Measurements from ENCODE around the gene EVPLL. TPM values are rescaled to one million over a fixed set of nuclear protein-coding genes. Genes with fewer than 3 reads are reported as not detected.

Gene EVPLL
- total and polyA plus RNA-seq, 9 of the 15 experiments (the other 6 are each of a cell fraction or from before 2014, with no cell fraction given) = not detected

DNA sequence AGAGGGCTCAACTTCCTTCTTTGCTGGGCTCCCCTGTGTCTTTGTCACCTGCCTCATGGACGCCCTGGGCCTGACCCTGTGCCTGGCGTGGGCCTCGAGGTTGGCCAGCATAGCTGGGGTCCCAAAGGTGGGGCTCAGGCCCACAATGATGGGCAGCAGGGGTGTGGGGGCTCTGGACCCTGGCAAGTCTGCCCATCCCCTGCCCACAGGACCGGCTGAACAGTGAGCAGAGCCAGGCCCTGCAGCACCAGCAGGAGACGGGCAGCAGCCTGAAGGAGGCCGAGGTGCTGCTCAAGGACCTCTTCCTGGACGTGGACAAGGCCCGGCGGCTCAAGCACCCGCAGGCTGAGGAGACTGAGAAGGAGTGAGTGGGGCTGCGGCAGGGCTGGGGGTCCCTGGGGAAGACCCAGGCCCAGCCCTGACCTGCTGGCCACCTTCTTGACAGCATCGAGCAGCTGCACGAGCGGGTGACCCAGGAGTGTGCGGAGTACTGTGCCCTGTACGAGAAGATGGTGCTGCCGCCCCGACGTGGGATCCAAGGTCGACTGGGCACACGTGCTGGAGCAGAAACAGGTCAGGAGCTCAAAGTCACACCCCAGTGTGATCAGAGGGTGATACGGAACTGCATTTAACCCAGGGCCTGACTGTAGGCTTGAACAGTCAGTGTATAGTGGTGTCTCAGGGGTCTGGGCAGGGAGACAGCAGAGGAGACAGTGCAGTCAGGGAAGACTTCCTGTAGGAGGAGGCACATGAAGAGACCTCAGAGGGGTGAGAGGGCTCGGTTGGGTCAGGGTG, 3.8 kb downstream of the EVPLL start:
- Histone ChIP-seq H3K4me2 (ENCODE audit: insufficient read depth, low read length) (no peak overlapping the region), H3K4me3 (no peak overlapping the region), H4K20me1 (replicated peaks; ENCODE audit: control insufficient read depth, insufficient read depth, low read length) (no peaks in the 10 kb centered on the region), H3K9me1 (ENCODE audit: control insufficient read depth, insufficient read depth, low read length) (no peaks in the 10 kb centered on the region), H3K4me1 (replicated peaks in 1 of 2; ENCODE audit: control insufficient read depth in 2 of 2, insufficient read depth in 2 of 2, low read length in 2 of 2) (peaks cover 0 to 28% of the 10 kb centered on the region in 2 experiments; a peak in 2 of 5 replicates), H3K9me3 (replicated peaks; ENCODE audit: control insufficient read depth, insufficient read depth, low read depth, low read length) (no peaks in the 10 kb centered on the region), H3K79me2 (ENCODE audit: control insufficient read depth, insufficient read depth, low read length) (no peaks in the 10 kb centered on the region), H3K27ac (ENCODE audit: extremely low read depth, low read depth, low read length) (no peak overlapping the region), H3K36me3 (ENCODE audit: control insufficient read depth, insufficient read depth, low read length) (no peaks in the 10 kb centered on the region), H3K27me3 (ENCODE audit: control insufficient read depth in 2 of 2, insufficient read depth in 2 of 2, low read length in 2 of 2) (peaks cover 0 to 20% of the 10 kb centered on the region in 2 experiments; a peak in 2 of 5 replicates), H3K9ac (ENCODE audit: insufficient read depth in 1 of 2, low read depth in 2 of 2, low read length in 2 of 2) (no peak overlapping the region), H2AFZ (ENCODE audit: low read depth, low read length) (no peak overlapping the region)
- intact Hi-C loops (cut with micrococcal nuclease) (no loop called here), in situ Hi-C loops (cut with MboI) (no loop called here)
- BruUV-seq (replicated peaks) = no TSS peak
- peak in 2 of 4 experiments; percentile 0 to 1 for DNase-seq (ENCODE audit: extremely low read depth in 1 of 4, low spot score in 3 of 4)
- FAIRE-seq = no peak
- ATAC-seq = peak; percentile 28; the same call in 1 of the 3 replicates
- peak; percentile 67 for TF ChIP-seq BCOR (IDR thresholded peaks at IDR 0.05)
- no peak for TF ChIP-seq DACH1 (IDR thresholded peaks at IDR 0.05; ENCODE audit: partially characterized antibody)
- TF ChIP-seq ZFP36 (IDR thresholded peaks at IDR 0.05; ENCODE audit: low read depth, low read length, partially characterized antibody) = peak; percentile 96
- peak; percentile 78 for TF ChIP-seq ZNF436 (CRISPR knock-in tag; IDR thresholded peaks at IDR 0.05)
- 8% methylated on average over 18 of the region's 23 CpGs for WGBS (ENCODE audit: insufficient coverage, low coverage, missing lambda C conversion rate)
- ChIA-PET POLR2A (no interaction called here), CTCF (ENCODE audit: low intra/inter-chr PET ratio) (no interaction called here)

DNA sequence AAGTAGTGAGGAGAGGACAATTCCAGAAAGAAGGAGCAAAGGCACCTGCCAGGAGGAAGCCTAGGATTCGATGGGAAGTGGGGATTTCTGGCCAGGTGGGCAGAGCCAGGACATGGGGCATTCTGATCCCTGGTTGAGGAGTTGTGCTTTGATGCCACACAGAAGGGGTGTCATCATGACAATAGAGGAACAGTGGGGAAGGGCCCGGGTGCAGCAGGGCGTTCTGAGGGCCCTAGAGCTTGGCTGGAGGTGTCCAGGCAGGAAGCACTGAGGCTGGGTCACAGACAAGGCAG, 4.3 kb downstream of the EVPLL start:
- no peaks in the 10 kb centered on the region for H3K36me3 ChIP-seq (ENCODE audit: control insufficient read depth, insufficient read depth, low read length)
- DNase-seq (ENCODE audit: extremely low read depth in 1 of 4, low spot score in 3 of 4) = no peak
- ChIA-PET CTCF (ENCODE audit: low intra/inter-chr PET ratio) (no interaction called here), POLR2A (no interaction called here)
- intact Hi-C loops (cut with micrococcal nuclease) (no loop called here), in situ Hi-C loops (cut with MboI) (no loop called here)
- H3K27me3 ChIP-seq (ENCODE audit: control insufficient read depth in 2 of 2, insufficient read depth in 2 of 2, low read length in 2 of 2) = peaks cover 0 to 21% of the 10 kb centered on the region in 2 experiments; a peak in 2 of 5 replicates
- no peak overlapping the region for H2AFZ ChIP-seq (ENCODE audit: low read depth, low read length)
- no peak overlapping the region for H3K9ac ChIP-seq (ENCODE audit: insufficient read depth in 1 of 2, low read depth in 2 of 2, low read length in 2 of 2)
- no peaks in the 10 kb centered on the region for H3K9me1 ChIP-seq (ENCODE audit: control insufficient read depth, insufficient read depth, low read length)
- no CpG with 5 or more reads among the region's 3 CpGs for WGBS (ENCODE audit: insufficient coverage, low coverage, missing lambda C conversion rate)
- H3K4me3 ChIP-seq = no peak overlapping the region
- BruUV-seq (replicated peaks) = no TSS peak
- no peak for ATAC-seq
- no peaks in the 10 kb centered on the region for H3K79me2 ChIP-seq (ENCODE audit: control insufficient read depth, insufficient read depth, low read length)
- H3K9me3 ChIP-seq (replicated peaks; ENCODE audit: control insufficient read depth, insufficient read depth, low read depth, low read length) = no peaks in the 10 kb centered on the region
- no peaks in the 10 kb centered on the region for H4K20me1 ChIP-seq (replicated peaks; ENCODE audit: control insufficient read depth, insufficient read depth, low read length)
- H3K4me1 ChIP-seq (replicated peaks in 1 of 2; ENCODE audit: control insufficient read depth in 2 of 2, insufficient read depth in 2 of 2, low read length in 2 of 2) = peaks cover 0 to 28% of the 10 kb centered on the region in 2 experiments; a peak in 2 of 5 replicates
- no peak overlapping the region for H3K27ac ChIP-seq (ENCODE audit: extremely low read depth, low read depth, low read length)
- no peak for FAIRE-seq
- H3K4me2 ChIP-seq (ENCODE audit: insufficient read depth, low read length) = no peak overlapping the region
- TF ChIP-seq, protein P1, sequence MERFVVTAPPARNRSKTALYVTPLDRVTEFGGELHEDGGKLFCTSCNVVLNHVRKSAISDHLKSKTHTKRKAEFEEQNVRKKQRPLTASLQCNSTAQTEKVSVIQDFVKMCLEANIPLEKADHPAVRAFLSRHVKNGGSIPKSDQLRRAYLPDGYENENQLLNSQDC (CRISPR knock-in tag; IDR thresholded peaks at IDR 0.05) = no peak
- no peak for TF ChIP-seq LCOR (CRISPR knock-in tag; IDR thresholded peaks at IDR 0.05)
- TF ChIP-seq, protein P2, sequence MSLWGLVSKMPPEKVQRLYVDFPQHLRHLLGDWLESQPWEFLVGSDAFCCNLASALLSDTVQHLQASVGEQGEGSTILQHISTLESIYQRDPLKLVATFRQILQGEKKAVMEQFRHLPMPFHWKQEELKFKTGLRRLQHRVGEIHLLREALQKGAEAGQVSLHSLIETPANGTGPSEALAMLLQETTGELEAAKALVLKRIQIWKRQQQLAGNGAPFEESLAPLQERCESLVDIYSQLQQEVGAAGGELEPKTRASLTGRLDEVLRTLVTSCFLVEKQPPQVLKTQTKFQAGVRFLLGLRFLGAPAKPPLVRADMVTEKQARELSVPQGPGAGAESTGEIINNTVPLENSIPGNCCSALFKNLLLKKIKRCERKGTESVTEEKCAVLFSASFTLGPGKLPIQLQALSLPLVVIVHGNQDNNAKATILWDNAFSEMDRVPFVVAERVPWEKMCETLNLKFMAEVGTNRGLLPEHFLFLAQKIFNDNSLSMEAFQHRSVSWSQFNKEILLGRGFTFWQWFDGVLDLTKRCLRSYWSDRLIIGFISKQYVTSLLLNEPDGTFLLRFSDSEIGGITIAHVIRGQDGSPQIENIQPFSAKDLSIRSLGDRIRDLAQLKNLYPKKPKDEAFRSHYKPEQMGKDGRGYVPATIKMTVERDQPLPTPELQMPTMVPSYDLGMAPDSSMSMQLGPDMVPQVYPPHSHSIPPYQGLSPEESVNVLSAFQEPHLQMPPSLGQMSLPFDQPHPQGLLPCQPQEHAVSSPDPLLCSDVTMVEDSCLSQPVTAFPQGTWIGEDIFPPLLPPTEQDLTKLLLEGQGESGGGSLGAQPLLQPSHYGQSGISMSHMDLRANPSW (CRISPR knock-in tag; IDR thresholded peaks at IDR 0.05) = no peak
- TF ChIP-seq FOXJ3 (CRISPR knock-in tag; IDR thresholded peaks at IDR 0.05) = no peak
- TF ChIP-seq TOE1 (IDR thresholded peaks at IDR 0.05; ENCODE audit: borderline replicate concordance) = no peak
- no peak for TF ChIP-seq TOE1 (CRISPR knock-in tag; IDR thresholded peaks at IDR 0.05; ENCODE audit: borderline replicate concordance, low read depth)
- no peak for TF ChIP-seq ZBTB9 (CRISPR knock-in tag; IDR thresholded peaks at IDR 0.05)

Measured in K562 (cell line).